HepG2 (cell line): ENCODE measurements around the gene DYNC2I2. TPM values are rescaled to one million over a fixed set of nuclear protein-coding genes. Genes with fewer than 3 reads are reported as not detected.

Source experiments
- ATAC-seq: fragments of 200-7000 bp; cut with Tn5 transposase; 3 replicates; pipeline ENCODE4 v1.9.1; 2020; ENCODE audit warnings: mild to moderate bottlenecking, moderate library complexity
- BruUV-seq: library from RNA; stranded (reverse); fragments of 400-500 nt; replicated peaks from 2 replicates; lab custom pipeline; 2021; lab: Mats Ljungman, UMichigan
- CTCF ChIA-PET: fragments of 300-600 bp; formaldehyde crosslinking; extraction: SDS; loops from one replicate; lab custom pipeline; 2021; ENCODE audit warnings: low total read pairs, inconsistent platforms, low intra/inter-chr PET ratio; lab: Yijun Ruan, JAX
- POLR2A ChIA-PET: fragments of 350-600 bp; sonication (Branson Sonifier 250); formaldehyde crosslinking; loops from one replicate; lab custom pipeline; 2020; ENCODE audit warnings: antibody characterized with exemption, inconsistent platforms; lab: Yijun Ruan, JAX
- DNase-seq: peaks from one replicate; pipeline ENCODE4 v3.0.0-alpha.2; 2015; ENCODE audit warnings: low spot score
- FAIRE-seq: peaks from 3 replicates; lab custom pipeline; 2011; peaks lifted over from hg19 to GRCh38; lab: Jason Lieb, UNC
- H2AFZ ChIP-seq: one replicate; pipeline ENCODE4 v1.6.1; 2011; ENCODE audit warnings: low read length, inconsistent platforms
- H3K27ac ChIP-seq: fragments of 300-600 bp; 3 replicates; pipeline ENCODE4 v1.8.0; 2011; ENCODE audit warnings: mixed run types, mild to moderate bottlenecking, mixed read lengths, low read length, inconsistent platforms; ENCODE audit not compliant: insufficient read depth; ENCODE audit errors: extremely low read length
- H3K27me3 ChIP-seq, 2 experiments: fragments of 200-600 bp in 1 of 2; 2 replicates in 1 of 2; 3 replicates in 1 of 2; pipeline versions ENCODE4 v1.6.0 to v1.8.0; 2011; ENCODE audit warnings: low read length in 2 of 2, mild to moderate bottlenecking in 2 of 2, moderate library complexity in 2 of 2, inconsistent platforms in 1 of 2; ENCODE audit not compliant: insufficient read depth in 2 of 2, control insufficient read depth in 1 of 2
- H3K36me3 ChIP-seq, 2 experiments: fragments of 200-600 bp in 1 of 2; replicated peaks in 1 of 2; 2 replicates in 1 of 2; 3 replicates in 1 of 2; pipeline versions ENCODE4 v1.5.1 to v1.8.0; 2011; ENCODE audit warnings: low read length in 2 of 2, inconsistent platforms in 1 of 2; ENCODE audit not compliant: insufficient read depth in 2 of 2, control insufficient read depth in 1 of 2
- H3K4me1 ChIP-seq: 2 replicates; pipeline ENCODE4 v1.5.1; 2012; ENCODE audit warnings: low read length, inconsistent platforms; ENCODE audit not compliant: insufficient read depth
- H3K4me2 ChIP-seq: 2 replicates; pipeline ENCODE4 v1.6.0; 2011; ENCODE audit warnings: low read depth, low read length, inconsistent platforms
- H3K4me3 ChIP-seq, 3 experiments: fragments of 200-600 bp in 1 of 3; sonication (generic), shearing (Covaris generic) in 1 of 3; replicated peaks in 1 of 3; 2 replicates each; pipeline ENCODE4 v1.5.1; 2011 to 2016; ENCODE audit warnings: low read length in 3 of 3, inconsistent platforms in 2 of 3, low read depth in 2 of 3, mild to moderate bottlenecking in 2 of 3, control low read depth in 1 of 3, mixed read lengths in 1 of 3; ENCODE audit not compliant: insufficient read depth in 1 of 3
- H3K79me2 ChIP-seq: one replicate; pipeline ENCODE4 v1.6.1; 2011; ENCODE audit warnings: low read length, inconsistent platforms; ENCODE audit not compliant: insufficient read depth
- H3K9ac ChIP-seq: 2 replicates; pipeline ENCODE4 v1.6.0; 2011; ENCODE audit warnings: mild to moderate bottlenecking, low read depth, low read length, inconsistent platforms; ENCODE audit not compliant: insufficient read depth
- H3K9me3 ChIP-seq: 2 replicates; pipeline ENCODE4 v1.5.1; 2012; ENCODE audit warnings: mild to moderate bottlenecking, low read length
- H4K20me1 ChIP-seq: 2 replicates; pipeline ENCODE4 v1.6.0; 2011; ENCODE audit warnings: inconsistent platforms, mild to moderate bottlenecking, low read length, moderate library complexity; ENCODE audit not compliant: insufficient read depth
- ARNT2 ChIP-seq: sonication (generic); formaldehyde crosslinking; IDR thresholded peaks from 2 replicates; pipeline ENCODE4 v1.8.0; 2022; ENCODE audit warnings: mild to moderate bottlenecking, low read depth, missing genetic modification reagents, moderate library complexity
- CENPT ChIP-seq: sonication (generic); formaldehyde crosslinking; IDR thresholded peaks from 2 replicates; pipeline ENCODE4 v1.8.0; 2022; ENCODE audit warnings: low read depth, mild to moderate bottlenecking, moderate library complexity, missing genetic modification reagents
- CHD4 ChIP-seq: fragments of 200-600 bp; sonication (generic); IDR thresholded peaks from 2 replicates; pipeline ENCODE4 v1.7.0; 2017; ENCODE audit warnings: mild to moderate bottlenecking, low read length, borderline replicate concordance
- KLF9 ChIP-seq: IDR thresholded peaks from 2 replicates; pipeline ENCODE4 v1.6.1; 2016; ENCODE audit warnings: low read depth
- PTBP1 ChIP-seq: fragments of 200-400 bp; formaldehyde crosslinking; IDR thresholded peaks from 2 replicates; pipeline ENCODE4 v1.6.1; 2018; ENCODE audit warnings: low read length, low read depth; ENCODE audit not compliant: poor library complexity, severe bottlenecking
- ZBED4 ChIP-seq: sonication (generic); formaldehyde crosslinking; IDR thresholded peaks from 2 replicates; pipeline ENCODE4 v1.4.0; 2020; ENCODE audit warnings: missing genetic modification reagents, borderline replicate concordance
- ZBTB49 ChIP-seq: sonication (generic); formaldehyde crosslinking; IDR thresholded peaks from 2 replicates; pipeline ENCODE4 v1.4.0; 2020; ENCODE audit warnings: missing genetic modification reagents, borderline replicate concordance
- ZMYM3 ChIP-seq: sonication (generic); formaldehyde crosslinking; IDR thresholded peaks from 2 replicates; pipeline ENCODE4 v1.5.1; 2020; ENCODE audit warnings: mild to moderate bottlenecking, missing genetic modification reagents
- ZNF256 ChIP-seq: sonication (generic); formaldehyde crosslinking; conservative IDR thresholded peaks from 2 replicates; pipeline ENCODE4 v1.4.0; 2020; ENCODE audit warnings: missing genetic modification reagents
- WGBS: methylation state at CpG from one replicate; pipeline ENCODE4 v1.1.6; 2017; ENCODE audit warnings: low lambda C conversion rate; 5-methylcytosine and 5-hydroxymethylcytosine counted together
- in situ Hi-C: cut with HindIII; loops from 2 replicates; pipeline ENCODE4 v1.10.0; 2017; ENCODE audit warnings: low pct_unique_long_range_greater_than_20kb; ENCODE audit not compliant: extremely low pct_ligation_motif_present
- intact Hi-C: fragments of 100-400 bp; cut with micrococcal nuclease; formaldehyde crosslinking; loops from one replicate; pipeline ENCODE4 v1.10.0; 2022; ENCODE audit not compliant: unreplicated experiment
- polyA plus RNA-seq, 8 experiments: library from polyadenylated mRNA; depleted of rRNA in 3 of 8; stranded (reverse) in 7 of 8; unstranded in 1 of 8; fragments of >200 nt; fragmentation: Illumina TruSeq in 4 of 8; extraction: Trizol in 4 of 8; gene quantifications; 2 replicates each; pipeline versions ENCODE4 v1.2.1 to v1.2.3, GENCODE V29; 2011 to 2016; ENCODE audit warnings: low read depth in 4 of 8, missing spikeins in 1 of 8, mixed read lengths in 1 of 8; ENCODE audit not compliant: insufficient read depth in 1 of 8
- total RNA-seq, 5 experiments: library from RNA; depleted of rRNA; stranded (reverse); fragments of >200 nt; fragmentation: Illumina TruSeq; extraction: Trizol; gene quantifications; 2 replicates each; pipeline ENCODE4 v1.2.3, GENCODE V29; 2016; ENCODE audit warnings: low read depth in 1 of 5

Gene DYNC2I2
- total and polyA plus RNA-seq, 2 of the 13 experiments (the other 11 are each of a cell fraction or from before 2014, with no cell fraction given), result 13.7 to 40.2 TPM

GRCh38 chr9:128643519-128644300 lies 12.9 kb downstream of the DYNC2I2 start:
- H3K36me3 ChIP-seq, result peaks cover 3 to 4% of the 10 kb centered on the region in 2 experiments; a peak in 2 of 5 replicates
- H3K9ac ChIP-seq, result no peak overlapping the region
- ChIA-PET CTCF (no interaction called here), POLR2A (no interaction called here)
- no peaks in the 10 kb centered on the region for H3K4me1 ChIP-seq
- DNase-seq, result no peak
- BruUV-seq, result no TSS peak
- H3K27ac ChIP-seq, result no peak overlapping the region
- no peak overlapping the region for H2AFZ ChIP-seq
- in situ Hi-C loops, result no loop called here
- H4K20me1 ChIP-seq, result no peaks in the 10 kb centered on the region
- no peaks in the 10 kb centered on the region for H3K27me3 ChIP-seq
- intact Hi-C loops, result no loop called here
- WGBS, result 83% methylated on average over 11 of the region's 12 CpGs
- H3K79me2 ChIP-seq, result no peaks in the 10 kb centered on the region
- H3K4me3 ChIP-seq, result no peak overlapping the region
- ATAC-seq, result no peak
- no peak overlapping the region for H3K4me2 ChIP-seq
- no peaks in the 10 kb centered on the region for H3K9me3 ChIP-seq
- no peak for FAIRE-seq
- TF ChIP-seq ZMYM3 (CRISPR knock-in tag) (peak; percentile 51; the same call in 1 of the 2 replicates), CENPT (CRISPR knock-in tag) (no peak)

- no TSS peak for BruUV-seq
- intact Hi-C loops, result no loop called here
- ATAC-seq, result no peak
- H3K36me3 ChIP-seq, result peaks cover 3 to 6% of the 10 kb centered on the region in 2 experiments; a peak in 2 of 5 replicates
- 91% methylated on average over 12 of the region's 12 CpGs for WGBS
- ChIA-PET POLR2A (no interaction called here), CTCF (no interaction called here)
- no peak overlapping the region for H3K9ac ChIP-seq
- H3K4me1 ChIP-seq, result no peaks in the 10 kb centered on the region
- no peak overlapping the region for H3K27ac ChIP-seq
- no peak for FAIRE-seq
- no peak overlapping the region for H3K4me3 ChIP-seq
- in situ Hi-C loops, result no loop called here
- DNase-seq, result no peak
- no peaks in the 10 kb centered on the region for H3K9me3 ChIP-seq
- no peaks in the 10 kb centered on the region for H3K27me3 ChIP-seq
- H2AFZ ChIP-seq, result no peak overlapping the region
- H3K4me2 ChIP-seq, result no peak overlapping the region
- H4K20me1 ChIP-seq, result no peaks in the 10 kb centered on the region
- H3K79me2 ChIP-seq, result no peaks in the 10 kb centered on the region
- TF ChIP-seq ZBTB49 (CRISPR knock-in tag) (no peak), CHD4 (no peak), ZNF256 (no peak), ZBED4 (CRISPR knock-in tag) (no peak), ARNT2 (no peak), PTBP1 (no peak), KLF9 (CRISPR knock-in tag) (no peak)
Observed at GRCh38 chr9:128642675-128643245, 13.9 kb downstream of the DYNC2I2 start.
